Measurements from ENCODE around the gene SCML1. TPM values are rescaled to one million over a fixed set of nuclear protein-coding genes. Genes with fewer than 3 reads are reported as not detected.
A peak's percentile ranks its signal among the peaks of the same experiment; 100 is the strongest.

The SCML1 gene
- total RNA-seq, 4 donors from 2014 or later = 3.4 to 12.4 (median 7.8) TPM

- no peak for ATAC-seq
- WGBS, 2 donors (ENCODE audit: low coverage in 1 of 2) = 67 to 86% methylated on average over 4 of the region's 4 CpGs
- H3K27me3 ChIP-seq = no peaks in the 10 kb centered on the region
- no peak for TF ChIP-seq POLR2AphosphoS5 (IDR thresholded peaks at IDR 0.05)
- no peak for TF ChIP-seq POLR2A (IDR thresholded peaks at IDR 0.05)
- TF ChIP-seq CTCF (IDR thresholded peaks at IDR 0.05) = no peak
- no peak for TF ChIP-seq EP300 (IDR thresholded peaks at IDR 0.05)
- no peaks in the 10 kb centered on the region for H3K4me1 ChIP-seq
- peaks cover 0 to 11% of the 10 kb centered on the region in 2 donors for H3K36me3 ChIP-seq
- no peaks in the 10 kb centered on the region for H3K9me3 ChIP-seq
- H3K4me3 ChIP-seq = no peak overlapping the region
- no peak overlapping the region for H3K27ac ChIP-seq
Measured at GRCh38 chrX:17721715-17722114, 15.6 kb upstream of the SCML1 start.

- H3K27me3 ChIP-seq = no peaks in the 10 kb centered on the region
- TF ChIP-seq EP300 (IDR thresholded peaks at IDR 0.05) = no peak
- TF ChIP-seq POLR2AphosphoS5 (IDR thresholded peaks at IDR 0.05) = no peak
- no peak for TF ChIP-seq CTCF (IDR thresholded peaks at IDR 0.05)
- no peak for TF ChIP-seq POLR2A (IDR thresholded peaks at IDR 0.05)
- no peaks in the 10 kb centered on the region for H3K4me1 ChIP-seq
- no peaks in the 10 kb centered on the region for H3K9me3 ChIP-seq
- no peak overlapping the region for H3K4me3 ChIP-seq
- WGBS, 2 donors (ENCODE audit: low coverage in 1 of 2) = 80% methylated on average over 1 of the region's 2 CpGs; no CpG with 5 or more reads in 1 of the 2 donors
- no peak overlapping the region for H3K27ac ChIP-seq
- H3K36me3 ChIP-seq = peaks cover 0 to 19% of the 10 kb centered on the region in 2 donors
- ATAC-seq = no peak
Measured at GRCh38 chrX:17725181-17725580, 12.1 kb upstream of the SCML1 start.

GRCh38 chrX:17732138-17732783 is 5.0 kb upstream of the SCML1 start:
- no peak for ATAC-seq
- Histone ChIP-seq H3K27ac (no peak overlapping the region), H3K27me3 (no peaks in the 10 kb centered on the region), H3K36me3 (peaks cover 0 to 16% of the 10 kb centered on the region in 2 donors), H3K4me1 (peaks cover 0 to 8% (median 0%) of the 10 kb centered on the region in 3 donors), H3K9me3 (no peaks in the 10 kb centered on the region), H3K4me3 (no peak overlapping the region)
- no peak for TF ChIP-seq EP300 (IDR thresholded peaks at IDR 0.05)
- no peak for TF ChIP-seq POLR2AphosphoS5 (IDR thresholded peaks at IDR 0.05)
- TF ChIP-seq POLR2A (IDR thresholded peaks at IDR 0.05) = no peak
- TF ChIP-seq CTCF (IDR thresholded peaks at IDR 0.05) = no peak
- 55 to 67% methylated on average over 2 of the region's 16 CpGs for WGBS, 2 donors (ENCODE audit: low coverage in 1 of 2)

GRCh38 chrX:17735406-17735805 is 1.9 kb upstream of the SCML1 start:
- no peaks in the 10 kb centered on the region for H3K9me3 ChIP-seq
- H3K27me3 ChIP-seq = no peaks in the 10 kb centered on the region
- H3K4me3 ChIP-seq = no peak overlapping the region
- H3K36me3 ChIP-seq = peaks cover 0 to 8% of the 10 kb centered on the region in 2 donors
- TF ChIP-seq POLR2AphosphoS5 (IDR thresholded peaks at IDR 0.05) (no peak), CTCF (IDR thresholded peaks at IDR 0.05) (no peak), POLR2A (IDR thresholded peaks at IDR 0.05) (no peak), EP300 (IDR thresholded peaks at IDR 0.05) (no peak)
- WGBS, 2 donors (ENCODE audit: low coverage in 1 of 2) = 41 to 66% methylated on average over 5 of the region's 5 CpGs
- H3K27ac ChIP-seq = peak overlapping the region in 2 of 4 donors; percentile 82 to 83
- no peak for ATAC-seq
- H3K4me1 ChIP-seq = peaks cover 0 to 22% (median 0%) of the 10 kb centered on the region in 3 donors

- H3K9me3 ChIP-seq = no peaks in the 10 kb centered on the region
- 70 to 75% methylated on average over 1 of the region's 5 CpGs for WGBS, 2 donors (ENCODE audit: low coverage in 1 of 2)
- H3K27me3 ChIP-seq = no peaks in the 10 kb centered on the region
- peak overlapping the region; percentile 34 to 61 for H3K4me3 ChIP-seq
- H3K4me1 ChIP-seq = peaks cover 0 to 22% (median 0%) of the 10 kb centered on the region in 3 donors
- peaks cover 0 to 8% of the 10 kb centered on the region in 2 donors for H3K36me3 ChIP-seq
- ATAC-seq = no peak
- peak overlapping the region; percentile 81 to 83 (median 82) for H3K27ac ChIP-seq
- TF ChIP-seq CTCF (IDR thresholded peaks at IDR 0.05) = no peak
Measured at GRCh38 chrX:17736478-17736855, 826 bp upstream of the SCML1 start.
